ENCODE measurements around the gene NEK4.

NEK4 gene

GRCh38 chr3:52693071-52693470 lies 77.7 kb downstream of the NEK4 start:
- TF ChIP-seq GABPA (IDR thresholded peaks at IDR 0.05; ENCODE audit: low read depth), result no peak
- TF ChIP-seq CTCF (IDR thresholded peaks at IDR 0.05; ENCODE audit: insufficient read depth, low read length), result no peak
- TF ChIP-seq REST (IDR thresholded peaks at IDR 0.05; ENCODE audit: insufficient replicate concordance, low read depth), result no peak
- no peak for TF ChIP-seq SPI1 (IDR thresholded peaks at IDR 0.05; ENCODE audit: borderline replicate concordance, low read depth)
- TF ChIP-seq POLR2AphosphoS5 (IDR thresholded peaks at IDR 0.05; ENCODE audit: low read depth), result no peak
- Histone ChIP-seq H3K27me3 (ENCODE audit: insufficient read depth, poor library complexity, severe bottlenecking) (no peaks in the 10 kb centered on the region), H3K4me3 (replicated peaks; ENCODE audit: insufficient read depth, low read length) (no peak overlapping the region), H3K27ac (replicated peaks) (no peak overlapping the region)
- DNase-seq (ENCODE audit: low read depth in 1 of 2, low spot score in 1 of 2), result no peak

GRCh38 chr3:52690560-52690959 lies 80.2 kb downstream of the NEK4 start:
- DNase-seq (ENCODE audit: low read depth in 1 of 2, low spot score in 1 of 2), result no peak
- Histone ChIP-seq H3K27ac (replicated peaks) (no peak overlapping the region), H3K27me3 (ENCODE audit: insufficient read depth, poor library complexity, severe bottlenecking) (no peaks in the 10 kb centered on the region), H3K4me3 (replicated peaks; ENCODE audit: insufficient read depth, low read length) (no peak overlapping the region)
- TF ChIP-seq POLR2AphosphoS5 (IDR thresholded peaks at IDR 0.05; ENCODE audit: low read depth) (no peak), GABPA (IDR thresholded peaks at IDR 0.05; ENCODE audit: low read depth) (no peak), SPI1 (IDR thresholded peaks at IDR 0.05; ENCODE audit: borderline replicate concordance, low read depth) (no peak), REST (IDR thresholded peaks at IDR 0.05; ENCODE audit: insufficient replicate concordance, low read depth) (no peak), CTCF (IDR thresholded peaks at IDR 0.05; ENCODE audit: insufficient read depth, low read length) (no peak)

- no peak for DNase-seq (ENCODE audit: low read depth in 1 of 2, low spot score in 1 of 2)
- no peaks in the 10 kb centered on the region for H3K27me3 ChIP-seq (ENCODE audit: insufficient read depth, poor library complexity, severe bottlenecking)
- H3K27ac ChIP-seq (replicated peaks), result no peak overlapping the region
- no peak overlapping the region for H3K4me3 ChIP-seq (replicated peaks; ENCODE audit: insufficient read depth, low read length)
- TF ChIP-seq SPI1 (IDR thresholded peaks at IDR 0.05; ENCODE audit: borderline replicate concordance, low read depth), result no peak
- TF ChIP-seq CTCF (IDR thresholded peaks at IDR 0.05; ENCODE audit: insufficient read depth, low read length), result no peak
- no peak for TF ChIP-seq REST (IDR thresholded peaks at IDR 0.05; ENCODE audit: insufficient replicate concordance, low read depth)
- TF ChIP-seq POLR2AphosphoS5 (IDR thresholded peaks at IDR 0.05; ENCODE audit: low read depth), result no peak
- TF ChIP-seq GABPA (IDR thresholded peaks at IDR 0.05; ENCODE audit: low read depth), result no peak
Measured at GRCh38 chr3:52689151-52689550, 81.6 kb downstream of the NEK4 start.

Data from HL-60 (cell line).